HG03571 (cell line): ENCODE measurements around the gene FOLR3.
"Not testable (repeated sequence)": the region's sequence is repeated elsewhere in the genome, so short reads cannot be mapped to it uniquely, and the experiment has no call there.

Source experiments
- ATAC-seq: cut with Tn5 transposase; IDR thresholded peaks from one replicate; pipeline ENCODE4 v1.9.1; 2021; ENCODE audit not compliant: unreplicated experiment

The FOLR3 gene

GRCh38 chr11:72123117-72123653, 12.3 kb upstream of the FOLR3 start:
- no peak for ATAC-seq

DNA sequence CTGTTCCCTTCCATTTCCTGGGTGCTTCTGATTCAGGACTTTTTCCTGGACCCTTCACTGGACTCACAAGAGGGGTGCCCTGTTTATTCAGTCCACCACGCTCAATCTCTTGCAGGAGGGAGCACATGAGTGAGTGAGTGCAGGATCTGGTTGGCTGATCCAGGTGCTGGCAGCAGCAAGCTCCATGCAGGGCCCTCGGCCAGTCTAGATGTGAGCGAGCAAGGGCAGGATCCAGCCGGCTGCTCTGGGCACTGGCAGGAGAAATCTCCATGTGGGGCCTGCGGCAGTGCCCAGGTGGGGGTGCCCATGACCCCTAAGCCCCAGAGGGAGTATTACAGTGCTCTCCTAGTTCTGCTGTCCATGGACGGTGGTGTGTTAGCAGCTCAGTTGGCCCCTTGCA, 11.5 kb upstream of the FOLR3 start:
- no peak for ATAC-seq

DNA sequence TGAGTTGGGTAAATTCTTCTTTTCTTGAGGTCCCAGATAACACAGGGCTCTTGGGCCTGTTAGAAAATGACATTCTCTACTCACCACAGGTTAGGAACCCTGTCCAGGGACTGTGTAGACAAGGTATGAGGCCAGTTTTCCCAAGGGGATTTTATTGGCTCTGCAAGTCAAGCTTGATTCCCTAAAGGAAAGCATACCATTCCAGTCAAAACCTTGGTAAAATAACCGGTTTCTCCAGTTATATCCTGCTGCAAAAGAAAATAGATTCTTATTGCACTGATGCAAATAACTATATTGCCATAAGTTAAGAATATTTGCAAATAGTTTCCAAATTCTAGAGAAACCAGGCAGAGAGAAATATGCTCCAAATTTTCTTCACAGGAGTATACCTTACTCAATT, 9.6 kb upstream of the FOLR3 start:
- no peak for ATAC-seq

- no peak for ATAC-seq
Observed at GRCh38 chr11:72127923-72128322, 7.6 kb upstream of the FOLR3 start.

- ATAC-seq = no peak
Observed at GRCh38 chr11:72129381-72129780, 6.1 kb upstream of the FOLR3 start.

GRCh38 chr11:72132646-72133045, 2.9 kb upstream of the FOLR3 start:
- no peak for ATAC-seq

DNA sequence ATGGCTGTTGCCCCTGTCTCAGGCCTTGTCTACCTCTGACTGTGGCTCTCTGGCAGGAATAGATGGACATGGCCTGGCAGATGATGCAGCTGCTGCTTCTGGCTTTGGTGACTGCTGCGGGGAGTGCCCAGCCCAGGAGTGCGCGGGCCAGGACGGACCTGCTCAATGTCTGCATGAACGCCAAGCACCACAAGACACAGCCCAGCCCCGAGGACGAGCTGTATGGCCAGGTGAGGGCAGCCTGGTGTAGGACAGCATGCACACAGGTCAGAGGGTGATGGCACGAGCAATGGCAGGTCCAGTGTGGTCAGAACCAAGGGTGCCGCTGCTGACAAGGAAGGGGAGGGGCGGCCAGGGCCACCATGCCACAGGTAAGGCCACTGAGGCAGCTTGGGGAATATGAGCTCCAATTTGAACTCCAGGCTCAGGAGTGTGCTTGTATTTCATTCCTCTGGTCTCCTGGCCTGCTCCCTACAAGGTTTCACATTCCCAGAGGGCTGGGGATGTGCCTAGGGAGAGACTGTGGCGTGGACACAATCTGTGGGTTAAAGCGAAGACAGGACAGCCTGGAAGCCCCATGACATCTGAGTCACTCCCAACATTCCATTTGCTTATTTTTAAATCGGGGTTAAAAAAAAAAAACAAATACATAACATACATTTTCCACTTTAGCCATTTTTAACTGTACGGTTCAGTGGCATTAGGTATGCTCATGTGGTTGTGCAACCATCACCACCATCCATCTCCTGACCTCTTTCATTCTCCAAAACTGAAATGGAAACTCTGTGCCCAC, 562 bp downstream of the FOLR3 start:
- no peak for ATAC-seq

DNA sequence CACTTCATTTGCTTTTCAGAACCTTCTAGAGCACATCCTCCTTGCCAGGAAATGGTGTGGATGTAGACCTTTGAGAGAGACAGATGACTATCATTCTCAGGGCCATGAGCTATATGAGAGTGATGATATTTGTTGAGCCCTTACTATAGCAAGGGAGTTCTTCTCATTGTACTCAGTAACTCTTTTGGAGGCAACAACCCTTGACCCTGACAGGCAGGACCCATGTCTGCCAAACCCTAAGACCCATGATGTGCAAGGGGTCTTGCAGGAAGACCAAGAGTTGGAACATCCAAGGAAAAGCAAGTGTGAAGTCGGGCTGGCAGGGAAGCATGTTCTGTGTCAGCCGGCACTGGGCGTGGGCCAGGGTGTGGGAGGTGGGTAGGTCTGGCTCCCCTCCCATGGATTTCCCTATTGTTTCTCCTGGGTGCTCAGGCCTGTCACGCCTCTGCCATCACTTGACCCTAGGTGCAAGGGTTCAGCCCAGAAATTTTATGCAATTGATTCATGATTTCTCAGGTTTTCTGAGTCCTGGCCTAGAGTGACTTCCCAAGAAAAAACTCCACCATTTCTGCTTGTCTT, 1.2 kb downstream of the FOLR3 start:
- no peak for ATAC-seq

DNA sequence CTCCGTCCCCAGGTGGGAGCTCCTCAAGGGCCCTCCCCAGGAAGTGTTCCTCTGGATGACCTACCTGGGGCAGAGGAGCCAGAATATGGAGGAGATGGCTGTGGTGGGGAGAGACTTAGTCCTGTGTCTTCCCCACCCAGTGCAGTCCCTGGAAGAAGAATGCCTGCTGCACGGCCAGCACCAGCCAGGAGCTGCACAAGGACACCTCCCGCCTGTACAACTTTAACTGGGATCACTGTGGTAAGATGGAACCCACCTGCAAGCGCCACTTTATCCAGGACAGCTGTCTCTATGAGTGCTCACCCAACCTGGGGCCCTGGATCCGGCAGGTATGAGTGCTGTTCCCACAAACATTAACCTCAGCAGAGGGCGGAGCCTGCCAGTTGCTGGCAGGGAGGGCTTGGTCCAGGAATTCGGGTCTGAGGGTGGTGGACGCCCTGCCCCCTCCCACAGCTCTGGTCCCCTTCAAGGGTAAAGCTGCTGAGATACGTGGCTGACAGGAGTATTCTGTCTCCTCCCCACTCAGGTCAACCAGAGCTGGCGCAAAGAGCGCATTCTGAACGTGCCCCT, 3.4 kb downstream of the FOLR3 start:
- no peak for ATAC-seq

GRCh38 chr11:72139500-72139899, 4.0 kb downstream of the FOLR3 start:
- ATAC-seq = no peak

DNA sequence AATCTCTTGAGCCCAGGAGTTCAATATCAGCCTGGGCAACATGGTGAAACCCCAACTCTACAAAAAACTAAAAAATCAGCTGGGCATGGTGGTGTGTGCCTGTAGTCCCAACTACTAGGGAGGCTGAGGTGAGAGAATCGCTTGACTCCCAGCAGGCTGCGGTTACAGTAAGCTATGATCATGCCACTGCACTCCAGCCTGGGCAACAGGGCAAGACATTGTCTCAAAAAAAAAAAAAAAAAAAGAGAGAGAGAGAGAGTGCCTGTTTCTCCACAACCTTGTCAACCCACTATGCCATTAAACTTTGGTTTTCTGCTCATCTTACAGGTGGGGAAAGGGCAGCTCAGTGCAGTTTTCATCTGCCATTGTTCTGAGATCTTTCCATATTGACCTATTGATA, 5.1 kb downstream of the FOLR3 start:
- no peak for ATAC-seq

DNA sequence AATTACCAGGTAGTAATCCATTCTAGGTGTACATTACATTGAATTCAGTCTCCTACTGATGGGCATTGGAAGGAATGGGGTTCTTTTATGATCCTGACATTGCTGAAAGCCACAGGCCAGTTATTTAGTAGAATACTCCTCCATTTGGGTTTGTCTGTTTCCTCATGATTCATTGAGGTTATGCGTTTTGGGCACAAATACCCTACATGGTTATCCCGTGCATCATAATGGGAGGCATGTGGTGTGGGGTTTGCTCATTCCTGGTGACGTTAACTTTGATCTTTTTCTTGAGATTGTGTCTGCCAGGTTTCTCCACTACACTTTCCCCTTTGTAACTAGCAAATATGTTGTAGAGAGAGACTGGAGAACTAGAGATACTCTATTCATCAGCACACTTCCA, 5.5 kb downstream of the FOLR3 start:
- no peak for ATAC-seq

- ATAC-seq = not testable (repeated sequence)
Observed at GRCh38 chr11:72142086-72142485, 6.6 kb downstream of the FOLR3 start.

DNA sequence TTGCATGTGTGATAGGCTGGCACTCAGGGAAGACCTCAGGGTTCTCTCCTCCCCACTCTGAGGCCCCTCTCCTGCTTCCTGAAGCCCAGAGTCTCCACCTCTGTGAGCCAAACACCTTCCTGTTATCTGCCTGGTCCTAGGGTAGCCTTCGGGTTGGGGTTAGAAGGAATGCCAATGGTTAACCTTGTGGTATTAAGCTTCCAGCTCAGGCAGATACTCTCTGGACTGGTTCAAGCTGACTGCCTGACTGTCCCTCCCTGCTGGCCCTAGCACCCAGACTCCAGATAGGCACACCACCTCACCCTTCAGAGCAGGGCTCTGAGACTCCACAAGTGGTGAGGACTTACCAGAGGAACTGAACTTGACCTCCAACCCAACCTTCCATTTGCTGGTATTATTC, 7.0 kb downstream of the FOLR3 start:
- ATAC-seq = not testable (repeated sequence)

DNA sequence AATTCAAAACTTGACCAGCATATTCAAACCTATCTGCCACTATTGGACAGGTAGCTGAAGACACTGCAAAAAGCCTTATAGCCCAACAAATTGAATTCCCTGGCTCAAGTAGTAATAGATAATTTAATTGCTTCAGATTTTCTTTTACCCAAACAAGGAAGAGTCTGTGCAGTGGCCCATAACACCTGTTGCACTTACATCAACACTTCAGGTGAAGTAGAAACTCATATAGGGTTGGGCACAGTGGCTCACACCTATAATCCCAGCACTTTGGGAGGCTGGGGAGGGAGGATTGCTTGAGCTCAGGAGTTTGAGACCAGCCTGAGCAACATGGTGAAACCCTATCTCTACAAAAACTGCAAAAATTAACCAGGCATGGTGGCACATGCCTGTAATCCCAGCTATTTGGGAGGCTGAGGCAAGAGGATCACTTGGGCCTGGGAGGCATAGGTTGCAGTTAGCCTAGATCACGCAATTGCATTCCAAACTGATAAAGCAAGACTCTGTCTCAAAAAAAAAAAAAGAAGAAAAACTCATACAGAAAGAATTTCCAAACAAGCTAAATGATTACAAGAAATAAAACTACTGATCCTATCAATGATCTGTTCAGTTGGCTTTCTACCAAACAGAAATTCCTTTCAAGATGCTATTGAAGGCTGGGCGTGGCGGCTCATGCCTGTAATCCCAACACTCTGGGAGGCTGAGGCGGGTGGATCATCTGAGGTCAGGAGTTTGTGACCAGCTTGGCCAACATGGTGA, 9.5 kb downstream of the FOLR3 start:
- ATAC-seq = no peak

GRCh38 chr11:72146625-72147024, 11.1 kb downstream of the FOLR3 start:
- no peak for ATAC-seq

GRCh38 chr11:72150882-72151281, 15.4 kb downstream of the FOLR3 start:
- ATAC-seq = no peak

GRCh38 chr11:72153874-72154273, 18.3 kb downstream of the FOLR3 start:
- ATAC-seq = not testable (repeated sequence)

DNA sequence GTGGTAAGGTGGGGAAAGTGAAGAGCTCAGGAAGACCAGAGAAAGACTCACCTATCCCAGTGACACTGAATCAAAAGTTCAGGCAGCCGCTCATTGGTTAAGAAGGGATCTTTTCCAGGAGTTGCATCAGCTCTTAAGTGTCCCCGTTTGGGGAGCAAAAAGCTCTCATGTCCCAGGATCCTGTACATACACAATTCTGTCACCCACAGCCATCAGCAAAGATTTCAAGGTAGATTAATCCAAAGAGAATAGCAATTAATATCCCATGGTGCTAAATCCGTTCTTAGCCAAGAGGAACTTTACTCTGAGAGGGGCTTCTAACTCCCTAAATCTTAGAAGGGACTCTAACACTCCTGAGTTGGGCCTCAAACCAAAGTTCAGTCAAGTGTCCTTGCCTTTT, 19.3 kb downstream of the FOLR3 start:
- ATAC-seq = no peak

GRCh38 chr11:72155751-72156150, 20.2 kb downstream of the FOLR3 start:
- no peak for ATAC-seq

DNA sequence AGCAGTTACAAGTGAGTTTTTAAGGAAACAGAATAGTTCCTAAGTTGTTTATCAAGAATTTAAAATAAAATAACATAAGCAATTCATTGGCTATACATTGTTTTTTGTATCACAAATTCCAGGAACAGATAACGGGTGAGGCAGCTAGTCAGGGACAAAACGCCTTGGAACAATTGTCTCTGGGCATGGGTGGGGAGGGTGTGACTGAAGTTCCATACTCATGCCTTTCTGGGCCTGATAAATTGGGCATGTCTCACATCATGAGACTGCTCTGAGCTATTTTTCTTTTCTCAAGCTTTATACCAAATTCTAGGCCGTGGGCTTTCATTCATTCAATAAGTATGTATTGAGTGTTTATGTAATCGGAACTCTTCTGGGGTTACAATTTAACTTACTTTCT, 21.6 kb downstream of the FOLR3 start:
- no peak for ATAC-seq

DNA sequence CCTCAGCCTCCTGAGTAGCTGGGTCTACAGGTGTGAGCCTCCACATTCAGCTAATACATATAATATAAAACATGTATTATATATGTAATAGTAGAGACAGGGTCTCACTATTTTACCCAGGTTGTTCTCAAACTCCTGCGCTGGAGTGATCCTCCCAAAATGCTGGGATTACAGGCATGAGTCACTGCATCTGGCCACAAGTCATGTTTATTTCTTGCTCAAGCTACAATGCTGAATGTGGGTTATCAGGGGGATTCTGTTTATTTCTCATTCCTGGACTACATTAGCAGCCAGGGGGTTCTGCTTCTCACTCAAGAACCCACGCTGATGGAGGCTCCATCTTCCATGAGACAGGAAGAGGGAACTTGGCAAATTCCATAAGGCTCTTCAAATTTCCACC, 24.8 kb downstream of the FOLR3 start:
- ATAC-seq = no peak
